GM19395 (cell line): ENCODE results near the gene COLEC11.
"Not testable (repeated sequence)": the region's sequence is repeated elsewhere in the genome, so short reads cannot be mapped to it uniquely, and the experiment has no call there.

Experiments
- ATAC-seq: cut with Tn5 transposase; IDR thresholded peaks from one replicate; pipeline ENCODE4 v1.9.1; 2021; ENCODE audit warnings: mild to moderate bottlenecking, moderate library complexity; ENCODE audit not compliant: unreplicated experiment

The COLEC11 gene

DNA sequence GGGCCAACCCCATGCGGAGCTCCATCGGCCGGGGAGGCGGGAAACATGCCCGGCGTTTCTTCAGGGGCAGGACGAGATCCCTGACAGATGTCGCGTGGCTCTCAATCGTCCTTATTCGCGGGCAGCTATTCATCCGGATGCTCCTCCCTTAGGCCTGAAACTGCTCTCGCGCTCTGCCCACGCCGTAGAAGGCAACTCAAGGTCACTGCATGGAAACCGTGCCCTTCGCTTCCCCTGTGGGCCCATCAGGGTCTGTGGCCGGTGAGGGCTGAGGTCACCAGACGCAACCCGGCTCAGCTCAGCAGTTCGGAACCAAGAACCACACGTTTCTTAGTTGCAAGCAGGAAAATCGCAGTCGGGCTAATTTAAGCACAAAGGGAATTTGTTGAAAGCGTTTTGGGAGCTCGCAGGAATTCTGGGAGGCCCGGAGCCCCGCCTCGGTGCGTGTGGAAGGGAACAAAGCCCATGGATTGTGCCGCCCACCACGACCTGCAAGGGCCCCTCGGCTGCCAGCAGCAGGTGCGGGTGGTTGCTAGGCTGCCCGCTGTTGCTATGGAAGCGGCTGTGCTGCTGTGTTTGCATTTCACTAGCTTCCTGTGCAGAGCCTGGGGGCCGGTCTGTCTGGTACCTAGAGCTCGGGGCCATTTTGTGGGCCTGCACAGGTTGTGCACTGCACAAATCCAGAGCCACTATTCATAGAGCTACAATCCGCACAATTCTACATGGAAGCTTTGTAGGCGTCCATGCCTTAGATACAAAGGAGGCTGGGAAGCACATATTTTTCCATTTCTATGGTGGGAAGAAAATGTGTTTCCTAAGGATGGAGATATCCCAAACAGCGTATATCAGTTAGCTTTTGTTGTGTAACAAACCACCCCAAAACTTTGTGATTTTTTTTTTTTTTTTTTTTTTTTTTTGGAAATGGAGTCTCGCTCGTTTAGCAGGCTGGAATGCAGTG is 57.1 kb downstream of the COLEC11 start:
- peak; percentile 84 for ATAC-seq

- ATAC-seq = no peak
Observed at GRCh38 chr2:3652896-3653625, 58.1 kb downstream of the COLEC11 start.

DNA sequence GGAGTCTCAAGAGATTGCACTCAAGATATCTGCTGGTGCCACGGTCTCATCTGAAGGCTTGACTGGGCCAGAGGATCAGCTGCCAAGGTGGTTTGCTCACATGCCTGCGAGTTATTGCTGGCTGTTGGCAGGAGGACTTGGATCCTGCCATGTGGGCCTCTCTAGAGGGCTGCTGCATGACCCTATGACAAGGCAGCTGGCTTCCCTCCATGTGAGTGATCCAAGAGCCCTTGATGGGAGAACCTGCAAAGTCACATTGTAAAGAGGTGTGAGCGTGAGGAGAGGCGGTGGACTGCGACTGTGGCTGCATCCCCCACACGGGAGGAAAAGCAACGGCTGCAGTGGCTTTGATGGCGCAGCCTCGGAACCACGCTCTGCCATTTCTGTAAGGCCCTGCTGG is 59.1 kb downstream of the COLEC11 start:
- ATAC-seq = no peak

- ATAC-seq = no peak
Observed at GRCh38 chr2:3654531-3655225, 59.8 kb downstream of the COLEC11 start.

GRCh38 chr2:3655871-3656761 is 61.2 kb downstream of the COLEC11 start:
- ATAC-seq = no peak

GRCh38 chr2:3656762-3657721 is 62.1 kb downstream of the COLEC11 start:
- no peak for ATAC-seq

GRCh38 chr2:3657881-3658280 is 63.0 kb downstream of the COLEC11 start, which contains the start of gene ALLC:
TSS of gene ALLC (plus strand) at chr2:3658200. CDS start at chr2:3671158, 12,958 bp downstream.
- ATAC-seq = no peak

GRCh38 chr2:3659447-3660432 is 64.8 kb downstream of the COLEC11 start:
- ATAC-seq = no peak

DNA sequence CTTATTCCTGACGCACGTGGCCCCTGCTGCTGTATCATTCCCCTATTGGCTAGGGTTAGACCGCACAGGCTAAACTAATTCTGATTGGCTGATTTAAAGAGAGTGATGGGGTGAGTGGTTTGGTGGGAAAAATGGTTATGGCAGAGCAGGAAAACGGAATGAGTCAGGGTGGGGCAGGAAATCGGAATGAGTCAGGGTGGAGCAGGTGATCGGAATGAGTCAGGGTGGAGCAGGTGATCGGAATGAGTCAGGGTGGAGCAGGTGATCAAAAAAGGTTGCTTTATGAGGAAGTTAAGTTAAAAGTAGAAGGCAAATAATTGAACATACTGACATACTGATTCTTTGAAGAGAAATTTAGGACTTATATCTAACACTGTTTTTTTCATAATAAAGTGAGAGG is 65.7 kb downstream of the COLEC11 start:
- not testable (repeated sequence) for ATAC-seq

DNA sequence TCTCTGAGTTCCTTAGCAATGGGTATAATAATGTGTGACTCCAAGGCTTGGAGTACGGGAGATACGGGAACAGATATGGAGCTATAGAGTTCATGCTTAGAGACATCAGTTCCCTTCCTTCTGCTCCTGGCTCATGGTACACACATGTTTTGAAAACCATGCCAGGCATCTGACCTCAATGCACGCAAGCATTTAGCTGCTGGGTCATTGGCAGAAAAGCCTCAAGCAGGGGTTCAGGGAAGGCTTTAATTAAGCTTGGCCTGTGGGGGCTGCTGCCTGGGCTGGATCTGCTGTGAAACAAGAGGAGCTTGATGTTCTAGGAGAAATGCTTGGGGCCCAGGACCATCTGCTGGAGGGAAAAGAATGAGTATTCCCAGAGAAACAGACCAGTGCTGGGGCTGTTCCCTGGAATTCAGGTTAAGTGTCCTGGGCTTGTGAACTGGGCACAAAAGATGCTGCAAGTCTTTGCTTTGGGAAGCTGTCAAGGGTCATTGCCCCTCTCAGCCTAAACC is 66.3 kb downstream of the COLEC11 start:
- no peak for ATAC-seq

GRCh38 chr2:3662239-3662638 is 67.3 kb downstream of the COLEC11 start:
- ATAC-seq = no peak

GRCh38 chr2:3664118-3664517 is 69.2 kb downstream of the COLEC11 start:
- ATAC-seq = no peak

DNA sequence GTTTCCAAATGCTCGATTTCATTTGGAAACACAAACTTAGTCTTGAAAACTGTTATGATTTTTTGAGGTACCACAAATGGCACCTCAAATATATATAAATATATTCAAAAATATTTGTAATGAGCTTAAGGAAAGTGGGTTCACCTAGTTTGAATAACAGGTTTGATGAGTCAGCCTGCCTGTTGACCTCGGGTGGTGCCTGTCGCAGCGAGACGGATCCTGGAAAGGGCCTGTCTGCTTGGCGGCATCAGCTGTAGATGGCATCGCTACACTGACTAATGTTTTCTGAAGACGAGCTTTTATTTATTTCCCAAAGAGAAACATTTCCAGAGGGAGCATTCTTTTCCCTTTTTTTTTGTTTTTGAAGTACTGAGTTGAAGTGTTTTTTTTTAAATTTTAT is 70.0 kb downstream of the COLEC11 start:
- ATAC-seq = no peak

DNA sequence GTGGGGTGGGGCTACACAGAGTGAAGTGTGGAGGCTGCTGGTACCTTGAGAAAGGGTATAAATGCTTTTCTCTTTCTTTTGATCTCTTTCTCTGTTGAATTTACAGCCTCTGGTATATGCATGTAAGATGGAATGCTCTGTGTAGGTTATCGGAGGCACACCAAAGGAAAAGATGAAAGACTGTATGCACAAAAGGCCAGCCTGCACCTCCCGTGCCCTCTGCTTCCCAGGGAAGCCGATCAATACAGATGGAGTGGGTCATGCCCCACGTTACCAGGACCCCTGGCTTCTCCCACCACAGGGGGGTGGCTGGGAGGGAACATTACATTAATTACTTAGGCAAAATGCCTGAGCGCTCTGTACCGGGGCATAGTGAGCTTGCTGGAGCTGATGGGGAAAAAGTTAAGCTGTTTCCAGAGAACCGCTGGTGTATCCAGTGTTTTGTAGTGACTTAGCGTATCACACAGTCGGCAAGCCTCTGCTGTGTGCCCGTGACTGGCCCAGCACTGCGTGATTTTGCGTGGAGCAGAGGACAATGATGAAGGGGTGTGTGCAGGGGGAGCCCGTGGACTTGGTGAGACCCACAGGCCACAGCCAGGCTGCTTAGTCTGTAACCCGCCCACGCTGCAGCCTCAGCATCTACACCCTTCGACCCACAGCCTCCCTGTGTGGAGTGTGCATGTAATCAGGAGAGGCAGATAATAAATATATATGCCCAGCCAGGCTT is 71.1 kb downstream of the COLEC11 start:
- no peak for ATAC-seq

DNA sequence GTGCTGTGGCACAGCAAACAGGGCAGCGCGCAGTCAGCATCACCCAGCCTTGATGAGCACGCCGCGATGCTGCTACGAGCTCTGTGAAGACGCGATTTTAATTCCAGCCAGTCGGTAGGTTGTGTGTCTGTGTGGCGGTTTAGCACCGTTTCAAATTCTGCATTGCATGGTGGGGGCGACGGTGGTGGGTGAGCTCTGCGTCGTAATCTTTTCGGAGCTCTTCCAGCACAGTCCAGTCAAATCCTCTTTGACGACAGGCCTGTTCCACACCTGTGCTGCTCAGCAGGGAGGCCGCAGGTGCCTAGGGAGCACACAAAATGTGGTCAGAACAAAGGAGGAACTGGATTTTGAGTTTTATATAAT is 71.7 kb downstream of the COLEC11 start:
- no peak for ATAC-seq

DNA sequence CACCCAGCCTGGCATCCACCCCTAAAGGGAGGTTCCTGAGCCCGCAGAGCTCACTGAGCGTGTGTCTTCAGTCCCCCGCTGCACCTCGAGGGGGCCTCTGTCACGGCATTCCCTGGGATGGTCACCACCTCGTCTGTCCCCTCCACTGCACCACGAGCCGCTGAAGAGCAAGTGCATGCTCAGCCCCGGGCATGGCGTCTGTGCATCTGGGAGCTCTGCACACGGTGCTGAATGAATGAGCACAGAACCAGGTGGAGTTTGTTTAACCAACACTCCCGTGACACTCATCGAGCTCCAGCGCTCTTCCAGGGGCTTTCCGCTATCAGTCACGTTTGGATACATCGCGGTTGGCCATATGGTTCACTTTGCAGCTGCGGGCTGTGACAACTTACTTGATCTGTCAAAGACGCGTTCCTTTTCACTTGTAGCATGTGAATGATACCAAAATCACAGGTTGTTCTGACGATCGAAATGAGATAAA is 72.3 kb downstream of the COLEC11 start:
- no peak for ATAC-seq

DNA sequence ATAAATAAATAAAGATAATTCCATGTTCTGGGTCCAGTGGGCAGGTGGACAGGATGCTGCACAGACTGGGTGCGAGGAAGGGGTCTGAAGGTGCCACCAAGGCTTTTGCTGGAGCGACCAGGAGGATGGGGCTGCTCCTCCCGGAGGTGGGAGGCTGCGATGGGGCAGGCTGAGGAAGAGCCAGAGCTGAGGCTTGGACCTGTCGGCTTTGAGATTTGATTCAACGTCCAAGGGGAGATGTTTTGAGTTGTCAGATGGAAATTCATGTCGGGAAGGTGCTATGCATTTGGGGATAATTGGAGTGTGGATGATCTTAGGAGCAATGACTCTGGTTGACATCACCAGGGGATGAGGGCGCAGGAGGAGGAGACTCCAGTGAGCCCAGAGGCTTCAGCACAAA is 74.7 kb downstream of the COLEC11 start:
- no peak for ATAC-seq
